Peyer's patch (tissue), 4 donors: ENCODE results near the gene LYPD6B. TPM values are rescaled to one million over a fixed set of nuclear protein-coding genes. Genes with fewer than 3 reads are reported as not detected.

Experiments
- DNase-seq, 3 donors: peaks; one replicate each; pipeline ENCODE4 v3.0.0-alpha.2; 2017 to 2019
- H3K27ac ChIP-seq, 4 donors: fragments of 200-600 bp; sonication (generic); one replicate each; pipeline ENCODE4 v1.5.1; 2016 to 2019
- H3K27me3 ChIP-seq, 2 donors: fragments of 200-600 bp; sonication (generic); one replicate each; pipeline ENCODE4 v1.5.1; 2019
- H3K36me3 ChIP-seq, 3 donors: fragments of 200-600 bp; sonication (generic); one replicate each; pipeline ENCODE4 v1.5.1; 2016 to 2019
- H3K4me1 ChIP-seq, 4 donors: fragments of 200-600 bp; sonication (generic); one replicate each; pipeline ENCODE4 v1.5.1; 2016 to 2019
- H3K4me3 ChIP-seq, 4 donors: fragments of 200-600 bp; sonication (generic); 1 replicate in 3 of 4; 2 replicates in 1 of 4; pipeline ENCODE4 v1.5.1; 2016 to 2019; ENCODE audit warnings: mild to moderate bottlenecking in 1 of 4
- H3K9me3 ChIP-seq, 4 donors: fragments of 200-600 bp; sonication (generic); one replicate each; pipeline ENCODE4 v1.5.1; 2016 to 2019; ENCODE audit warnings: mild to moderate bottlenecking in 1 of 4
- CTCF ChIP-seq, 6 experiments: fragments of 450-650 bp in 4 of 6; fragments of 200-600 bp in 2 of 6; sonication (generic) in 1 of 6; IDR thresholded peaks; one replicate each; pipeline ENCODE4 v1.5.1; 2017 to 2019; ENCODE audit warnings: antibody characterized with exemption in 6 of 6, mild to moderate bottlenecking in 3 of 6, moderate library complexity in 1 of 6
- POLR2A ChIP-seq, 2 donors: fragments of 450-650 bp; IDR thresholded peaks; one replicate each; pipeline ENCODE4 v1.5.1; 2017; ENCODE audit warnings: antibody characterized with exemption in 2 of 2, mild to moderate bottlenecking in 2 of 2, moderate library complexity in 2 of 2
- total RNA-seq, 4 donors: library from RNA; depleted of rRNA; stranded (reverse); fragments of >200 nt; gene quantifications; one replicate each; pipeline ENCODE4 v1.1.0, GENCODE V29; 2016

The LYPD6B gene
- total RNA-seq, 4 donors from 2014 or later = 2.0 to 4.4 (median 3.7) TPM; not detected in 1

GRCh38 chr2:149103081-149103620, 64.7 kb downstream of the LYPD6B start:
- H3K4me1 ChIP-seq = no peaks in the 10 kb centered on the region
- H3K27ac ChIP-seq = no peak overlapping the region
- H3K9me3 ChIP-seq = no peaks in the 10 kb centered on the region
- DNase-seq = no peak
- no peak overlapping the region for H3K4me3 ChIP-seq
- H3K27me3 ChIP-seq = no peaks in the 10 kb centered on the region
- TF ChIP-seq POLR2A (IDR thresholded peaks at IDR 0.05) (no peak), CTCF (IDR thresholded peaks at IDR 0.05) (no peak)
- no peaks in the 10 kb centered on the region for H3K36me3 ChIP-seq

DNA sequence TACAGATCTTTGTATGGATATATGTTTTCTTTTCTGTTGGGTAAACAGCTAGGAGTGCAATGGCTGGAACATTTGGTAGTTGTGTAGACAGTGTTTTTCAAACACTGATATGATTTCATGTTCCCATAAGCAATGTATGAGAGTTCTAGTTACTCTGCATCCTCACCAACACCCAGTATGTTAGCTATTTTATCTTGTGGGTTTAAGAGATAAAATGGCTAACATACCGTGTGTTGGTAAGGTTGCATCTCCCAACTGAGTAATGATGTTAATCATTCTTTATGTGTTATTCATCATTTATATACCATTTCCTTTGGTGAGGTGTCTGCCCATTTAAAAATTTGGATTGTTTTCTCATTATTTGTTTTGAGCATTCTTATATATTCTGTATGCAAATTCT, 65.7 kb downstream of the LYPD6B start:
- DNase-seq = no peak
- no peaks in the 10 kb centered on the region for H3K4me1 ChIP-seq
- TF ChIP-seq POLR2A (IDR thresholded peaks at IDR 0.05) = no peak
- H3K9me3 ChIP-seq = no peaks in the 10 kb centered on the region
- no peaks in the 10 kb centered on the region for H3K36me3 ChIP-seq
- no peak overlapping the region for H3K27ac ChIP-seq
- H3K4me3 ChIP-seq = no peak overlapping the region
- H3K27me3 ChIP-seq = no peaks in the 10 kb centered on the region

- Histone ChIP-seq H3K27me3 (no peaks in the 10 kb centered on the region), H3K27ac (no peak overlapping the region), H3K9me3 (no peaks in the 10 kb centered on the region), H3K36me3 (no peaks in the 10 kb centered on the region), H3K4me3 (no peak overlapping the region), H3K4me1 (no peaks in the 10 kb centered on the region)
- no peak for DNase-seq
- TF ChIP-seq CTCF (IDR thresholded peaks at IDR 0.05) (no peak), POLR2A (IDR thresholded peaks at IDR 0.05) (no peak)
Measured at GRCh38 chr2:149112068-149112467, 73.6 kb downstream of the LYPD6B start.

- H3K36me3 ChIP-seq = no peaks in the 10 kb centered on the region
- TF ChIP-seq CTCF (IDR thresholded peaks at IDR 0.05) (no peak), POLR2A (IDR thresholded peaks at IDR 0.05) (no peak)
- DNase-seq = no peak
- H3K27me3 ChIP-seq = no peaks in the 10 kb centered on the region
- no peaks in the 10 kb centered on the region for H3K4me1 ChIP-seq
- H3K4me3 ChIP-seq = no peak overlapping the region
- no peak overlapping the region for H3K27ac ChIP-seq
- no peaks in the 10 kb centered on the region for H3K9me3 ChIP-seq
Measured at GRCh38 chr2:149112713-149113112, 74.2 kb downstream of the LYPD6B start.

DNA sequence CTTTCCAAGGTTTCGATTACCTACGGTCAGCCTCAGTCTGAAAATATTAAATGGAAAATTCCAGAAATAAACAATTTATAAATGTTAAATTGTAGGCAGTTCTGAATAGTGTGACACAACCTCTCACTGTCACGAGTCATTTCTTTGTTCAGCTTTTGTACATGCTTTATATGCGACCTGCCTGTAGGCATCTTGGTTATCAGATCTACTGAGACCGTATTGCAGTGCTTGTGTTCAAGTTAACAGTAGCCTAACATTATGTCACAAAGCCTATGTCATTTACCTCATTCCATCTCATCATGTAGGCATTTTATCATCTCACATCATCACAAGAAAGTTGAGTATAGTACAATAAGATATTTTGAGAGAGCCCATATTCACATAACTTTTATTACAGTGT, 77.3 kb downstream of the LYPD6B start:
- Histone ChIP-seq H3K9me3 (no peaks in the 10 kb centered on the region), H3K27me3 (no peaks in the 10 kb centered on the region), H3K4me1 (no peaks in the 10 kb centered on the region), H3K4me3 (no peak overlapping the region), H3K27ac (no peak overlapping the region), H3K36me3 (no peaks in the 10 kb centered on the region)
- no peak for DNase-seq
- TF ChIP-seq CTCF (IDR thresholded peaks at IDR 0.05) (no peak), POLR2A (IDR thresholded peaks at IDR 0.05) (no peak)

DNA sequence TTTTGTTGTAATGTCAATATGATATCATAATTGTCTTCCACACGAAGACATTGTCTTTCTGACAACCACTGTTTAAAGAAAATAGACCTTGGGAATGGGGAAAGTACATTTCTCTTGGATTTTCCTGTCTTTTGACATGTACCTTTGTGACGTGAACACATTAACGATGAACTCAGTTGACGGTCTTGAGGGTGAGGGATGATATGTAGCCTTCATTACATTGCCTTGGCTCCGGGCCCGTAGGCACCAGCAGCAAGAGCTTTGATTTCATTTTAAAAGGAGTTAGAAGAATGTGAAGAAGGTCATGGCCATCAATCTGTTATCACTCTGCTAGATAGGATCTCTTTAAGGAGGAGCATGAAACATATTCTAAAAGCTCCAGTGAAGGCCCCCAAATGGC, 80.9 kb downstream of the LYPD6B start:
- Histone ChIP-seq H3K27me3 (no peaks in the 10 kb centered on the region), H3K27ac (no peak overlapping the region), H3K4me3 (no peak overlapping the region), H3K9me3 (no peaks in the 10 kb centered on the region), H3K36me3 (no peaks in the 10 kb centered on the region), H3K4me1 (no peaks in the 10 kb centered on the region)
- TF ChIP-seq POLR2A (IDR thresholded peaks at IDR 0.05) (no peak), CTCF (IDR thresholded peaks at IDR 0.05) (no peak)
- DNase-seq = no peak
